ENCODE results near the gene ZNF334. TPM values are rescaled to one million over a fixed set of nuclear protein-coding genes. Genes with fewer than 3 reads are reported as not detected.

ZNF334 gene
- total RNA-seq, 1 donor from 2014 or later, result 5.4 TPM

- Histone ChIP-seq H3K4me3 (no peak overlapping the region), H3K4me1 (no peaks in the 10 kb centered on the region), H3K27ac (no peak overlapping the region), H3K36me3 (no peaks in the 10 kb centered on the region), H3K9me3 (no peaks in the 10 kb centered on the region), H3K27me3 (no peaks in the 10 kb centered on the region)
- no peak for TF ChIP-seq POLR2AphosphoS5 (IDR thresholded peaks at IDR 0.05; ENCODE audit: insufficient read depth in 1 of 2, low read depth in 1 of 2)
- no peak for TF ChIP-seq CTCF (IDR thresholded peaks at IDR 0.05)
- no peak for TF ChIP-seq POLR2A (IDR thresholded peaks at IDR 0.05)
- intact Hi-C loops (cut with DNase I), result no loop called here
- DNase-seq (ENCODE audit: extremely low spot score in 2 of 2), result no peak
Measured at GRCh38 chr20:46545077-46545826, 31.9 kb upstream of the ZNF334 start.

DNA sequence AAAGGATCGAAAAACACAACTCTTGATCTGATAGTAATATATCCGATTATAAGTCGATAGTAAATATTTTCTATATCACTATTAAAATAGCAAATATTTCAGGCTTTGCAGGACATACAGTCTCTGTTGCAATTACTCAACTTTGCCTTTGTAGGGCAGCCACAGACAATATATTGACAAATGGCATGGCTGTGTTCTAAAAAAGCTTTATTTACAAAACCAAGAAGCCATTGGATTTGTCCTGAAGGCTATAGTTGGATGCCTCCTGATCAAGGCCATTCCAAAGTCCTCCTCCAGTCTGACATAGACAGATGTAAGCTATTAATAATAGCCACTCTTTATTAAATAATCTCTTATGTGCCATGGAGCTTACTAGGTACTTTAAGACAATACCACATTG, 31.2 kb upstream of the ZNF334 start:
- Histone ChIP-seq H3K4me3 (no peak overlapping the region), H3K9me3 (no peaks in the 10 kb centered on the region), H3K27ac (no peak overlapping the region), H3K4me1 (no peaks in the 10 kb centered on the region), H3K27me3 (no peaks in the 10 kb centered on the region), H3K36me3 (no peaks in the 10 kb centered on the region)
- no peak for TF ChIP-seq POLR2AphosphoS5 (IDR thresholded peaks at IDR 0.05; ENCODE audit: insufficient read depth in 1 of 2, low read depth in 1 of 2)
- no peak for TF ChIP-seq CTCF (IDR thresholded peaks at IDR 0.05)
- TF ChIP-seq POLR2A (IDR thresholded peaks at IDR 0.05), result no peak
- no peak for DNase-seq (ENCODE audit: extremely low spot score in 2 of 2)
- intact Hi-C loops (cut with DNase I), result no loop called here

DNA sequence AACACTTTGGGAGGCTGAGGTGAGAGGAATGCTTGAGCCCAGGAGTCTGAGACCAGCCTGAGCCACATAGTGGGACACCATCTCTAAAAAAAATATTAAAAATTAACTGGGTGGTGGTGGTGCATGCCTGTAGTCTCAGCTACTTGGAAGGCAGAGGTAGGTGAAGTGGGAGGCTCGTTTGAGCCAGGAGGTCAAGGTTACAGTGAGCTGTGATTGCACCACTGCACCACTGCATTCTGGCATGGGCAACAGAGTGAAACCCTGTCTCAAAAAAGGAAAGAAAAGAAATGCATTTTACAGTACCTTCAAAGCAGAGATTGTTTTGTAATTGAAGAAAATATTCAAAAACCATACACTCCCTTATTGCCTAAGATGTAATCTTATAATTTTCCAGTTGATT, 30.6 kb upstream of the ZNF334 start:
- DNase-seq (ENCODE audit: extremely low spot score in 2 of 2), result no peak
- Histone ChIP-seq H3K36me3 (no peaks in the 10 kb centered on the region), H3K4me3 (no peak overlapping the region), H3K9me3 (no peaks in the 10 kb centered on the region), H3K27ac (no peak overlapping the region), H3K4me1 (no peaks in the 10 kb centered on the region), H3K27me3 (no peaks in the 10 kb centered on the region)
- TF ChIP-seq POLR2AphosphoS5 (IDR thresholded peaks at IDR 0.05; ENCODE audit: insufficient read depth in 1 of 2, low read depth in 1 of 2) (no peak), POLR2A (IDR thresholded peaks at IDR 0.05) (no peak), CTCF (IDR thresholded peaks at IDR 0.05) (no peak)
- intact Hi-C loops (cut with DNase I), result no loop called here

DNA sequence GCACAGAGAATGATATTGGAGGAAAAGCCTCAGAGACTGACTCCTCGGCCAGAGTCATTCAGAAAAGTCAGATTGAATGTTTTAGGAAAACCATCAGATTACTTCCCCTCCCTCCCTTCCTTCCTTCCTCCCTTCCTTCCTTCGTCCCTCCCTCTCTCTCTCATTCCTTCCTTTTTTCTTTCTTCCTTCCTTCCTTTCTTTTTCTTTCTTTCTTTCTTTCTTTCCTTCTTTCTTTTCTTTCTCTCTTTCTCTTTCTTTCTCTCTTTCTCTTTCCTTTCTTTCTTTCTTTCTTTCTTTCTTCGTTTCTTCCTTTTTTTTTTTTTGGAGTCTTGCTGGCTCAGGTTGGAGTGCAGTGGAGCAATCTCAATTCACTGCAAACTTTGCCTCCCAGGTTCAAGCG, 29.7 kb upstream of the ZNF334 start:
- intact Hi-C loops (cut with DNase I), result no loop called here
- no peaks in the 10 kb centered on the region for H3K27me3 ChIP-seq
- H3K9me3 ChIP-seq, result no peaks in the 10 kb centered on the region
- H3K4me3 ChIP-seq, result no peak overlapping the region
- TF ChIP-seq POLR2A (IDR thresholded peaks at IDR 0.05) (no peak), POLR2AphosphoS5 (IDR thresholded peaks at IDR 0.05; ENCODE audit: insufficient read depth in 1 of 2, low read depth in 1 of 2) (no peak), CTCF (IDR thresholded peaks at IDR 0.05) (no peak)
- H3K36me3 ChIP-seq, result no peaks in the 10 kb centered on the region
- H3K4me1 ChIP-seq, result no peaks in the 10 kb centered on the region
- H3K27ac ChIP-seq, result no peak overlapping the region
- no peak for DNase-seq (ENCODE audit: extremely low spot score in 2 of 2)

DNA sequence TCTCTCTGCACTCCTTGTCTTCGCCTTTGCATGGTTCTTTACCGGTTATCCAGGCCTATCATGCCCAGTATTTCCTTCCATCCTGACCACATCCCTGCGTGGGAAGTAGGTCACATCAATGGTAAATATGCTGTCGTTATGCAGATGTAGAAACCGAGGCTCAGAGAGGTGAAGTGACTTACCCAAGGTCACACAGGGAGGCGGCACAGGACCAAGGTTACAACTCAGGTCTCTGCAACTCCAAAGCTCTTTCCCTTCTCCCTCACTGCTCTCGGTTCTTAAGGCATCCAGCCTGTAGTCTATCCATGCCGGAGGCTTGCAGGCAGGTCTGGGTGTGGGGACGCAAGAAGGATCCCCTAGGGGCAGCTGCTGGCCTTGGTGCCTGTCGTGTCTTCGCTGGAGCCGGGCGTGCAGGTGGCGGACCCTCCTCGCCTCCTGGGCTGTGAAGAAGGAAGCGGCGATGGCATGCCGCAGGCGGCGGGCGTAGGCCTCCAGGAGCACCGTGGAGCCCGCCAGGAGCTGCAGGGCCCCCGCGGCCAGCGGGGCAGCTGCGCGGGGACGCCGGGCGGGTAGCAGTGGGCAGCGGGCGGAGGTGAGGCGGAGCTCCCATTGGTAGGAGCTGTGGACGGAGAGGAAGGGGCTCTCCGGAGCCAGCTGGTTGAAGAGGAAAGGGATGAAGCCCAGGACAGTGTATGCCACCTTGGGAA, 28.0 kb upstream of the ZNF334 start:
- Histone ChIP-seq H3K4me3 (no peak overlapping the region), H3K27me3 (no peaks in the 10 kb centered on the region), H3K4me1 (no peaks in the 10 kb centered on the region), H3K36me3 (no peaks in the 10 kb centered on the region), H3K9me3 (no peaks in the 10 kb centered on the region), H3K27ac (no peak overlapping the region)
- no peak for DNase-seq (ENCODE audit: extremely low spot score in 2 of 2)
- TF ChIP-seq POLR2AphosphoS5 (IDR thresholded peaks at IDR 0.05; ENCODE audit: insufficient read depth in 1 of 2, low read depth in 1 of 2) (no peak), CTCF (IDR thresholded peaks at IDR 0.05) (no peak), POLR2A (IDR thresholded peaks at IDR 0.05) (no peak)
- intact Hi-C loops (cut with DNase I), result no loop called here

Measured in vagina (tissue), 2 donors.